Endothelial cell of umbilical vein (primary cell): ENCODE results near the gene ACSM4. TPM values are rescaled to one million over a fixed set of nuclear protein-coding genes. Genes with fewer than 3 reads are reported as not detected.

ENCODE experiments used
- BruUV-seq: library from RNA; stranded (reverse); fragments of 400-500 nt; replicated peaks from 2 replicates; lab custom pipeline; 2021; lab: Mats Ljungman, UMichigan
- CTCF ChIA-PET: fragments of 300-600, 350-600 bp; sonication (Branson Sonifier 250); formaldehyde crosslinking; loops from one replicate; lab custom pipeline; 2021; ENCODE audit warnings: antibody characterized with exemption, inconsistent platforms; lab: Charles Lee
- POLR2A ChIA-PET: fragments of 300-600, 350-600 bp; sonication (Branson Sonifier 250); formaldehyde crosslinking; loops from one replicate; lab custom pipeline; 2021; ENCODE audit warnings: antibody characterized with exemption, inconsistent platforms; lab: Charles Lee
- DNase-seq: peaks from one replicate; pipeline ENCODE4 v3.0.0-alpha.2; 2011; ENCODE audit warnings: low read depth, low spot score
- FAIRE-seq: peaks from 2 replicates; lab custom pipeline; 2011; peaks lifted over from hg19 to GRCh38; lab: Jason Lieb, UNC
- H2AFZ ChIP-seq: 2 replicates; pipeline ENCODE4 v1.6.0; 2012; ENCODE audit warnings: low read depth, low read length, control low read depth, inconsistent platforms
- H3K27ac ChIP-seq: 2 replicates; pipeline ENCODE4 v1.5.1; 2011; ENCODE audit warnings: low read depth, mild to moderate bottlenecking, control low read depth, low read length, moderate library complexity; ENCODE audit not compliant: insufficient read depth
- H3K27me3 ChIP-seq, 2 experiments: 2 replicates each; pipeline versions ENCODE4 v1.6.0 to v1.6.1; 2011; ENCODE audit warnings: low read length in 2 of 2, mixed read lengths in 1 of 2; ENCODE audit not compliant: control insufficient read depth in 2 of 2, insufficient read depth in 2 of 2
- H3K36me3 ChIP-seq, 2 experiments: 2 replicates in 1 of 2; 3 replicates in 1 of 2; pipeline ENCODE4 v1.5.1; 2011; ENCODE audit warnings: low read length in 2 of 2, mild to moderate bottlenecking in 1 of 2, moderate library complexity in 1 of 2; ENCODE audit not compliant: control insufficient read depth in 2 of 2, insufficient read depth in 2 of 2; ENCODE audit errors: extremely low read depth in 1 of 2
- H3K4me1 ChIP-seq: 3 replicates; pipeline ENCODE4 v1.5.1; 2011; ENCODE audit warnings: mild to moderate bottlenecking, low read length; ENCODE audit not compliant: control insufficient read depth, insufficient read depth; ENCODE audit errors: extremely low read depth
- H3K4me2 ChIP-seq: 2 replicates; pipeline ENCODE4 v1.6.1; 2011; ENCODE audit warnings: low read length, control low read depth, mixed read lengths; ENCODE audit not compliant: insufficient read depth
- H3K4me3 ChIP-seq, 3 experiments: fragments of 200-600 bp in 1 of 3; sonication (generic), shearing (Covaris generic) in 1 of 3; replicated peaks in 1 of 3; 2 replicates each; pipeline ENCODE4 v1.5.1; 2011 to 2016; ENCODE audit warnings: control low read depth in 3 of 3, low read length in 3 of 3, mild to moderate bottlenecking in 2 of 3, inconsistent platforms in 1 of 3, low read depth in 1 of 3, moderate library complexity in 1 of 3; ENCODE audit not compliant: insufficient read depth in 1 of 3
- H3K79me2 ChIP-seq: 2 replicates; pipeline ENCODE4 v1.6.0; 2012; ENCODE audit warnings: low read length, inconsistent platforms; ENCODE audit not compliant: control insufficient read depth, insufficient read depth
- H3K9ac ChIP-seq: replicated peaks from 2 replicates; pipeline ENCODE3; 2011; ENCODE audit warnings: low read length, control low read depth; ENCODE audit not compliant: insufficient read depth; ENCODE audit errors: extremely low read depth
- H3K9me1 ChIP-seq: replicated peaks from 3 replicates; pipeline ENCODE4 v1.6.0; 2011; ENCODE audit warnings: mild to moderate bottlenecking, low read length; ENCODE audit not compliant: control insufficient read depth, insufficient read depth; ENCODE audit errors: extremely low read depth
- H3K9me3 ChIP-seq: replicated peaks from 2 replicates; pipeline ENCODE4 v1.5.1; 2012; ENCODE audit warnings: low read length, inconsistent platforms; ENCODE audit not compliant: control insufficient read depth, insufficient read depth
- H4K20me1 ChIP-seq: replicated peaks from 2 replicates; pipeline ENCODE3; 2011; ENCODE audit warnings: mild to moderate bottlenecking, low read length; ENCODE audit not compliant: control insufficient read depth, insufficient read depth; ENCODE audit errors: extremely low read depth
- FOS ChIP-seq: IDR thresholded peaks from 2 replicates; pipeline ENCODE4 v1.6.1; 2011; ENCODE audit warnings: mild to moderate bottlenecking, low read length, moderate library complexity, borderline replicate concordance; ENCODE audit not compliant: insufficient read depth
- GATA2 ChIP-seq: IDR thresholded peaks from 2 replicates; pipeline ENCODE4 v1.7.0; 2011; ENCODE audit warnings: low read depth, mild to moderate bottlenecking, moderate library complexity, mixed read lengths, low read length; ENCODE audit not compliant: insufficient read length, insufficient read depth
- POLR2A ChIP-seq: IDR thresholded peaks from 2 replicates; pipeline ENCODE4 v1.6.1; 2012; ENCODE audit warnings: low read depth, mild to moderate bottlenecking, control low read depth, low read length
- dilution Hi-C: fragments of 300-500 bp; cut with MboI; formaldehyde crosslinking; loops from one replicate; pipeline ENCODE4 v1.15.0; 2019; ENCODE audit warnings: low sequenced_read_pairs; ENCODE audit not compliant: extremely low pct_ligation_motif_present
- intact Hi-C: fragments of 100-400 bp; cut with micrococcal nuclease; formaldehyde crosslinking; loops from one replicate; pipeline ENCODE4 v1.10.0; 2022
- polyA plus RNA-seq, 4 experiments: library from polyadenylated mRNA; depleted of rRNA in 3 of 4; stranded (reverse) in 3 of 4; unstranded in 1 of 4; fragments of >200 nt; gene quantifications; 2 replicates each; pipeline versions ENCODE4 v1.2.1 to v1.2.3, GENCODE V29; 2011 to 2012; ENCODE audit warnings: missing spikeins in 1 of 4
- total RNA-seq: library from RNA; stranded (reverse); gene quantifications from 2 replicates; pipeline ENCODE4 v1.2.3, GENCODE V29; 2021
- TF ChIP-seq, protein P1 (sequence below), 2 donors: IDR thresholded peaks; 1 replicate in 1 of 2; 2 replicates in 1 of 2; pipeline ENCODE4 v1.5.1; 2011; ENCODE audit warnings: low read length in 2 of 2, mild to moderate bottlenecking in 2 of 2, moderate library complexity in 2 of 2, control low read depth in 1 of 2, inconsistent platforms in 1 of 2, low read depth in 1 of 2; ENCODE audit not compliant: insufficient read depth in 1 of 2; ENCODE audit errors: extremely low read depth in 1 of 2

Gene ACSM4
- total and polyA plus RNA-seq, 2 donors (not counting 3 experiments of a cell fraction or from before 2014, with no cell fraction given), result not detected

DNA sequence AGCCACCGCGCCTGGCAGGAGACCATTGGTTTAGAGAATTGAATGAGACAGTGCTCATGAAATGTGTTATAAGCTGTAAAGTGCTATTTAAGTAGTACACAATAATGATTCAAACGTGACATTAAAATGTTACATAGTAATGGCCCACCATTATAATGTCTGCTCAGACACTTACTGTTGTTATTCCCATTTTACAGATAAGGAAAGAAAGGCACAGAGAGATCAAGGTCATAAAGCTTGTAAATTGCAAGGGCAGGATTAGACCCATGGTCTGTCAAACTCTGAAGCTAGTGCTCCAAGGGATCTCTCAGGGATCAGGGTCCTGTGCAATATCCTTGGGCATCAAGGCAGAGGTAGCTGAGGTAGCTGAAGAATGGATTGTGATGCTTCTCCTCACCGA is 6.2 kb downstream of the ACSM4 start:
- TF ChIP-seq POLR2A, result no peak
- TF ChIP-seq, protein P1, sequence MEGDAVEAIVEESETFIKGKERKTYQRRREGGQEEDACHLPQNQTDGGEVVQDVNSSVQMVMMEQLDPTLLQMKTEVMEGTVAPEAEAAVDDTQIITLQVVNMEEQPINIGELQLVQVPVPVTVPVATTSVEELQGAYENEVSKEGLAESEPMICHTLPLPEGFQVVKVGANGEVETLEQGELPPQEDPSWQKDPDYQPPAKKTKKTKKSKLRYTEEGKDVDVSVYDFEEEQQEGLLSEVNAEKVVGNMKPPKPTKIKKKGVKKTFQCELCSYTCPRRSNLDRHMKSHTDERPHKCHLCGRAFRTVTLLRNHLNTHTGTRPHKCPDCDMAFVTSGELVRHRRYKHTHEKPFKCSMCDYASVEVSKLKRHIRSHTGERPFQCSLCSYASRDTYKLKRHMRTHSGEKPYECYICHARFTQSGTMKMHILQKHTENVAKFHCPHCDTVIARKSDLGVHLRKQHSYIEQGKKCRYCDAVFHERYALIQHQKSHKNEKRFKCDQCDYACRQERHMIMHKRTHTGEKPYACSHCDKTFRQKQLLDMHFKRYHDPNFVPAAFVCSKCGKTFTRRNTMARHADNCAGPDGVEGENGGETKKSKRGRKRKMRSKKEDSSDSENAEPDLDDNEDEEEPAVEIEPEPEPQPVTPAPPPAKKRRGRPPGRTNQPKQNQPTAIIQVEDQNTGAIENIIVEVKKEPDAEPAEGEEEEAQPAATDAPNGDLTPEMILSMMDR (IDR thresholded peaks at IDR 0.05; ENCODE audit: extremely low read depth in 1 of 2, insufficient read depth in 1 of 2, low read depth in 1 of 2, low read length in 2 of 2), result no peak
- BruUV-seq, result no TSS peak
- DNase-seq (no peak), FAIRE-seq (no peak)
- dilution Hi-C loops (no loop called here), intact Hi-C loops (no loop called here)
- Histone ChIP-seq H3K4me1 (no peaks in the 10 kb centered on the region), H3K27me3 (peaks cover 0 to 5% of the 10 kb centered on the region in 2 experiments), H4K20me1 (no peaks in the 10 kb centered on the region), H3K9me1 (no peaks in the 10 kb centered on the region), H2AFZ (no peak overlapping the region), H3K9ac (no peak overlapping the region), H3K79me2 (no peaks in the 10 kb centered on the region), H3K4me3 (no peak overlapping the region), H3K4me2 (no peak overlapping the region), H3K9me3 (no peaks in the 10 kb centered on the region), H3K36me3 (no peaks in the 10 kb centered on the region), H3K27ac (no peak overlapping the region)
- POLR2A ChIA-PET, result no interaction called here
- CTCF ChIA-PET, result interaction anchor here (1.5 kb wide), 1 partner anchor 10 kb away, joined by 5 read pairs; no protein-coding TSS in a partner anchor

DNA sequence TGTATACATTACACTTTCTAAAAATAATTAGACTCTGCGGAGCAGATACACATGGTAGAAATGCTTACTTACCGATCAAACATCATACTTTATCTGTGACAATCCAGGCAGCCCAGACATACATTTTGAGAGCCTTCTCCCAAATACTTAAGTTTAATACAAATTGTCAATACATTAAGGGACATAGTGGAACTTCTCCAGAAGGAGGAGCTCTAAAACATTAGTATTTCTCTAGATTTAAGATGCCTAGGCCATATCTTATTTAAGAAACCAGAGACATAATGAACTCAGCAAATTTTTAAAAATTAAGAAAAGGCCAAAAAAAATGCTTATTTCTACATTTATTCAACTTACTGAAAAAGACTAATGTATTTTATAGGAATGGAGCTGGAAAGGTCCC is 16.1 kb downstream of the ACSM4 start:
- H3K4me1 ChIP-seq, result no peaks in the 10 kb centered on the region
- dilution Hi-C loops (no loop called here), intact Hi-C loops (loop anchor here (1.0 kb wide), 1 partner anchor 140 kb away; no protein-coding TSS in a partner anchor)
- no peak overlapping the region for H3K4me3 ChIP-seq
- H3K27me3 ChIP-seq, result no peaks in the 10 kb centered on the region
- H3K4me2 ChIP-seq, result no peak overlapping the region
- peak; percentile 52 for FAIRE-seq
- TF ChIP-seq FOS (no peak), GATA2 (no peak), POLR2A (no peak)
- TF ChIP-seq, protein P1 (IDR thresholded peaks at IDR 0.05; ENCODE audit: extremely low read depth in 1 of 2, insufficient read depth in 1 of 2, low read depth in 1 of 2, low read length in 2 of 2), result peak; percentile 4 to 13
- no peaks in the 10 kb centered on the region for H3K9me1 ChIP-seq
- ChIA-PET CTCF (interaction anchor here (0.6 to 4.2 kb wide), 16 partner anchors 8 to 318 kb away, joined by 3 to 35 read pairs (median 4); partner anchors contain the start of gene CD163), POLR2A (no interaction called here)
- H3K36me3 ChIP-seq, result no peaks in the 10 kb centered on the region
- DNase-seq, result peak; percentile 46
- no peak overlapping the region for H3K9ac ChIP-seq
- H3K79me2 ChIP-seq, result no peaks in the 10 kb centered on the region
- no peaks in the 10 kb centered on the region for H3K9me3 ChIP-seq
- no peak overlapping the region for H2AFZ ChIP-seq
- no TSS peak for BruUV-seq
- no peaks in the 10 kb centered on the region for H4K20me1 ChIP-seq
- no peak overlapping the region for H3K27ac ChIP-seq
